Subcutaneous adipose tissue (tissue), 4 donors: ENCODE data around the gene OR11H1. TPM values are rescaled to one million over a fixed set of nuclear protein-coding genes. Genes with fewer than 3 reads are reported as not detected.
"Not testable (repeated sequence)": the region's sequence is repeated elsewhere in the genome, so short reads cannot be mapped to it uniquely, and the experiment has no call there.

Source experiments
- CTCF ChIP-seq: fragments of 450-650 bp; IDR thresholded peaks from one replicate; pipeline ENCODE4 v1.5.1; 2016; ENCODE audit warnings: low read depth, mild to moderate bottlenecking, control low read depth, antibody characterized with exemption, moderate library complexity
- total RNA-seq, 4 donors: library from RNA; depleted of rRNA; stranded (reverse); fragments of >200 nt; gene quantifications; one replicate each; pipeline ENCODE4 v1.1.0, GENCODE V29; 2016

Gene OR11H1
- not detected for total RNA-seq

GRCh38 chr22:15527892-15528291, at the start of gene OR11H1:
Gene OR11H1, plus strand, starts transcription at chr22:15528192. Its CDS starts 0 bp downstream, at chr22:15528192.
- TF ChIP-seq CTCF = not testable (repeated sequence)

Other genes starting within 250 kb of the OR11H1 start
- not detected for gene POTEH, start 161.8 kb downstream of the OR11H1 start, total RNA-seq